ENCODE measurements around the gene OR1K1. TPM values are rescaled to one million over a fixed set of nuclear protein-coding genes. Genes with fewer than 3 reads are reported as not detected.

The OR1K1 gene, protein sequence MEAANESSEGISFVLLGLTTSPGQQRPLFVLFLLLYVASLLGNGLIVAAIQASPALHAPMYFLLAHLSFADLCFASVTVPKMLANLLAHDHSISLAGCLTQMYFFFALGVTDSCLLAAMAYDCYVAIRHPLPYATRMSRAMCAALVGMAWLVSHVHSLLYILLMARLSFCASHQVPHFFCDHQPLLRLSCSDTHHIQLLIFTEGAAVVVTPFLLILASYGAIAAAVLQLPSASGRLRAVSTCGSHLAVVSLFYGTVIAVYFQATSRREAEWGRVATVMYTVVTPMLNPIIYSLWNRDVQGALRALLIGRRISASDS
- not detected for total RNA-seq

DNA sequence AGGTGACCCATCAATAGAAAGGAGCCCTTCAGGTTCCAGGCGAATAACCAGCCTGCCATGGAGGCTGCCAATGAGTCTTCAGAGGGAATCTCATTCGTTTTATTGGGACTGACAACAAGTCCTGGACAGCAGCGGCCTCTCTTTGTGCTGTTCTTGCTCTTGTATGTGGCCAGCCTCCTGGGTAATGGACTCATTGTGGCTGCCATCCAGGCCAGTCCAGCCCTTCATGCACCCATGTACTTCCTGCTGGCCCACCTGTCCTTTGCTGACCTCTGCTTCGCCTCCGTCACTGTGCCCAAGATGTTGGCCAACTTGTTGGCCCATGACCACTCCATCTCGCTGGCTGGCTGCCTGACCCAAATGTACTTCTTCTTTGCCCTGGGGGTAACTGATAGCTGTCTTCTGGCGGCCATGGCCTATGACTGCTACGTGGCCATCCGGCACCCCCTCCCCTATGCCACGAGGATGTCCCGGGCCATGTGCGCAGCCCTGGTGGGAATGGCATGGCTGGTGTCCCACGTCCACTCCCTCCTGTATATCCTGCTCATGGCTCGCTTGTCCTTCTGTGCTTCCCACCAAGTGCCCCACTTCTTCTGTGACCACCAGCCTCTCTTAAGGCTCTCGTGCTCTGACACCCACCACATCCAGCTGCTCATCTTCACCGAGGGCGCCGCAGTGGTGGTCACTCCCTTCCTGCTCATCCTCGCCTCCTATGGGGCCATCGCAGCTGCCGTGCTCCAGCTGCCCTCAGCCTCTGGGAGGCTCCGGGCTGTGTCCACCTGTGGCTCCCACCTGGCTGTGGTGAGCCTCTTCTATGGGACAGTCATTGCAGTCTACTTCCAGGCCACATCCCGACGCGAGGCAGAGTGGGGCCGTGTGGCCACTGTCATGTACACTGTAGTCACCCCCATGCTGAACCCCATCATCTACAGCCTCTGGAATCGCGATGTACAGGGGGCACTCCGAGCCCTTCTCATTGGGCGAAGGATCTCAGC is at the start of gene OR1K1:
OR1K1 (plus strand) TSS at position 58 of the 995 bp plus-strand sequence; CDS start at position 58, 0 bp downstream.
- no peaks in the 10 kb centered on the region for H3K36me3 Mint-ChIP-seq (ENCODE audit: low read depth)
- no peak within 1 kb of the TSS for H3K27ac Mint-ChIP-seq
- H3K27me3 Mint-ChIP-seq (ENCODE audit: low read depth): no peaks in the 10 kb centered on the region
- CTCF ChIA-PET: no interaction called here
- POLR2A ChIA-PET: no interaction called here
- DNase-seq: no peak
- ATAC-seq: no peak
- H3K4me1 Mint-ChIP-seq (ENCODE audit: low read depth): no peaks in the 10 kb centered on the region
- H3K9me3 Mint-ChIP-seq (ENCODE audit: insufficient read depth): no peaks in the 10 kb centered on the region
- no peak within 1 kb of the TSS for H3K4me3 Mint-ChIP-seq

DNA sequence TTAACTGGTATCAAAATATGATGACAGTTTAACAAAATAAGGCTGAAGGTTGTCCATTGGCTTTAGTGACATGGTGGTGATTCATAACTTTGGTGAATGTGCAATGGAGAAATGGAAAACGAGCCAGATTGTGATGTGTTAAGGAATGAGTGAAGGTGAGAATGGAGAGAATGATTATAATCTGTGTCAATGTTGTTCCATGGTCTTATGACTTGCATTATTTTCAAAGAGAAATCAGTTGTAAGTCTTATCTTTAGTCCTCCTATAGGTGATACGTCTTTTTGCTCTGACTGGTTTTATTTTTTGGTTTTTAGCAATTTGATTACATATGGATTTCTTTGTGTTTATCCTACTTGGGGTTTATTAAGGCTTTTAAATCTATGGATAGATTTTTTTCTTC is 45.1 kb upstream of the OR1K1 start:
- CTCF ChIA-PET: no interaction called here
- Mint-ChIP-seq H3K36me3 (ENCODE audit: low read depth) (no peaks in the 10 kb centered on the region), H3K27ac (no peak overlapping the region), H3K4me1 (ENCODE audit: low read depth) (no peaks in the 10 kb centered on the region), H3K27me3 (ENCODE audit: low read depth) (peaks cover 2% of the 10 kb centered on the region), H3K9me3 (ENCODE audit: insufficient read depth) (peaks cover 15% of the 10 kb centered on the region), H3K4me3 (no peak overlapping the region)
- POLR2A ChIA-PET: no interaction called here
- DNase-seq: no peak
- ATAC-seq: no peak

DNA sequence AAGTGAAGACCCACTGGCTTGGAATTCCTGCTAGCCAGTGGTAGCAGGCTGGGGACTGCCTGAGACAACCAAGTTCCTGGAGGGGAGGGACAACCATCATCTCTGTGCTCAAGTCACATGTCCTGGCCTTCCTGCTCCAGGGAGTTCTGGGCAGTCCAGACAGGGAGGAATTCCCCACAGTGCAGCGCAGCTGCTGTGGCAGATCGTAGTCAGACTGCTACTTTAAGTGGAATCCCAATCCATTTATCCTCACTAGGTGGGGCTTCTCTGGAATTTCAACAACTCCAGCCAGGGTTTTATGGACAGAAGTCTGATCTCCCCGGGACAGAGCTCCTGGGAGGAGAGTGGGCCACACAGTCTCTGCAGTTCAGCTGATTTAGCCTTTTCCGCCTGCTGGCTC is 32.1 kb upstream of the OR1K1 start:
- H3K9me3 Mint-ChIP-seq (ENCODE audit: insufficient read depth): peaks cover 16% of the 10 kb centered on the region
- ATAC-seq (no peak), DNase-seq (no peak)
- no peak overlapping the region for H3K4me3 Mint-ChIP-seq
- POLR2A ChIA-PET: no interaction called here
- no peaks in the 10 kb centered on the region for H3K27me3 Mint-ChIP-seq (ENCODE audit: low read depth)
- H3K27ac Mint-ChIP-seq: no peak overlapping the region
- no peaks in the 10 kb centered on the region for H3K36me3 Mint-ChIP-seq (ENCODE audit: low read depth)
- CTCF ChIA-PET: no interaction called here
- no peaks in the 10 kb centered on the region for H3K4me1 Mint-ChIP-seq (ENCODE audit: low read depth)

DNA sequence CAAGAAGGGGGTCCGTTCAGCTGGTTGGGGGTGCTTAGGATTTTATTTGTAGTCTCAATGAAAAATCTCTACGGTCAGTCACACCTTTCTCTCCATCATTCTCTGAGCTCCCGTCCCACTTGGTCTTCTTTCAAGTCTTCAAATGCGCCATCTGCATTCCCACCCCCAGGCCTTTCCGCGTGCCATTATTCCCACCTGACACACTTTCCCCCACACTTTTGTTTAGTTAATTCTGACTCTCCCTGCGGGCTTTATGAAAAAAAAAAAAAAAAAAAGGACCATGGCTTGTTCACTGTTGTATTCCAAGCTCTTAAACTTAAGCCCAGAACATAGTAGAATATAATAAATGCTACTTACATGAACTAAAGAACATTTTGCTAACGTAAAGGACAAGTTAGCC is 22.9 kb upstream of the OR1K1 start:
- no peak overlapping the region for H3K4me3 Mint-ChIP-seq
- H3K4me1 Mint-ChIP-seq (ENCODE audit: low read depth): no peaks in the 10 kb centered on the region
- POLR2A ChIA-PET: no interaction called here

DNA sequence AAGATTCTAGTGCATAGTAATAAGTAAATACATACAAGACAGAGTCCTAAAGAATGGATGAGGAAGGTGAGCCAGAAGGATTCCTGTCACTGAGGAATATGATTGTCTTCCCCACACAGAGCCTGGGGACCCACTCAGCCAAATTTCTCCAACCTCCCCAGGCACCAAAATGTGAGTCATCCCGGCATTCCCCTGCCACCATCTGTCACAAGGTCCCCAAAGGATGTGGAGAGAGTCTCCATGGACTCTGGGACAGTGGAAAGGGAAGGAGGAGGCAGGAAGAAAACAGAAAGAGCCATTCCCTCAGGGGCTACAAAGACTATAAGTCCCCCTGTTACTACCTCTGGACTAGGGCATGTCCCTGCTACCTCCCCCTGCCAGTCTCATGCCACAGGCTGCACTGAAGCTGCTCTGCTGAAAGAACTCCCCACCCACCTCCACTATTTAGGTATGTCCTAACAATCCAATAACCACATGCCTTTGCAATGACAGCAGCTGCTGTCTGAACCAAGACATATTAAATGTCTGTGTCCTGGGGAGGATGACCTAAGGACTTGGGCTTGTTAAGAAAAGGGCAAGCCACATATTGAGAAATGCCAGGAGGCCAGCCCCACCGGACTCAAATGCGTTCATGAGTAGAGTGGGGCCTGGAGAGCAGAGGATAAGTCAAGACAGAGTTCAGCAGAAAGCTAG is 21.8 kb upstream of the OR1K1 start:
- DNase-seq: no peak
- H3K9me3 Mint-ChIP-seq (ENCODE audit: insufficient read depth): no peaks in the 10 kb centered on the region
- ATAC-seq: no peak
- CTCF ChIA-PET: no interaction called here
- H3K36me3 Mint-ChIP-seq (ENCODE audit: low read depth): no peaks in the 10 kb centered on the region
- POLR2A ChIA-PET: no interaction called here
- no peak overlapping the region for H3K27ac Mint-ChIP-seq
- H3K4me3 Mint-ChIP-seq: no peak overlapping the region
- H3K27me3 Mint-ChIP-seq (ENCODE audit: low read depth): peaks cover 5% of the 10 kb centered on the region
- no peaks in the 10 kb centered on the region for H3K4me1 Mint-ChIP-seq (ENCODE audit: low read depth)

More for the DNA sequence above, 22.9 kb upstream of the OR1K1 start:
- Mint-ChIP-seq H3K27ac (no peak overlapping the region), H3K36me3 (ENCODE audit: low read depth) (no peaks in the 10 kb centered on the region), H3K9me3 (ENCODE audit: insufficient read depth) (no peaks in the 10 kb centered on the region), H3K27me3 (ENCODE audit: low read depth) (peaks cover 5% of the 10 kb centered on the region)
- ATAC-seq (no peak), DNase-seq (no peak)
- CTCF ChIA-PET: no interaction called here

DNA sequence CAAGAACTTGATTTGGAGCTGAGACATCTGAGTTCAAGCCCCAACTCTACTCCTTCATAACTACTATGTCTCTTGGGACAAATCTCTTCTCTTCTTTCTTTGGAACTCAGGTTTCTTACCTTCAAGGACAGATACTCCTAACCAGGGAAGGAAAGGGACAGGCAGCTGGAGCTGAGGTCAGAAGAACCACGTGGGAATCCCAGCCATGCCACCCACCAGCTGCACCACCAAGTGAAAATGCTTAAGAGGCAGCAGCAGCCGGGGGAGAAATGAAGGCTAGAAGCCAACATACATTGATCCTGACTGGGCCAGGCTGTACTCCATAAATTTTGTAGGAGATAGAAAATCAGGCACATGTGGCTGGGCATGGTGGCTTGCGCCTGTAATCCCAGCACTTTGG is 20.7 kb upstream of the OR1K1 start:
- H3K27ac Mint-ChIP-seq: no peak overlapping the region
- no peaks in the 10 kb centered on the region for H3K4me1 Mint-ChIP-seq (ENCODE audit: low read depth)
- ATAC-seq: no peak
- H3K9me3 Mint-ChIP-seq (ENCODE audit: insufficient read depth): no peaks in the 10 kb centered on the region
- CTCF ChIA-PET: no interaction called here
- H3K4me3 Mint-ChIP-seq: no peak overlapping the region
- no peak for DNase-seq
- H3K36me3 Mint-ChIP-seq (ENCODE audit: low read depth): no peaks in the 10 kb centered on the region
- POLR2A ChIA-PET: no interaction called here
- H3K27me3 Mint-ChIP-seq (ENCODE audit: low read depth): peaks cover 3% of the 10 kb centered on the region

DNA sequence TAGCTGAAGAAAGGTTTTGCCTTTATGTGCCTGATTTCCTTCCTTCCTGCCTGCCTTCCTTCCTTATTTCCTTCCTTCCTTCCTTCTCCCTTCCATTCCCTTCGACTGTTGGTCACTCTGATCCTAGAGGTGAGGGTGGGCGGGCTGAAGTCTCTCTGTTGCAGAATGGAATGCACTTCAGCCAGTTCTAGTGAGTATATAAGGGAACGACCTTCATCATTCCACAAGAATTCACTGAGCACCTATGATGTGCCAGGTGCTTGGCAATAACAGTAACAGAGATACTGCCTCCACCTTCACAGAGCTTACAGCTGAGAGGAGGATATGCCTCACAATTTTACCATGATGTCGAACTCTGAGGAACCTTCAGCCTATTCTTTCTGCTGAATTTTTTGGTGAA is 19.9 kb upstream of the OR1K1 start:
- no peaks in the 10 kb centered on the region for H3K36me3 Mint-ChIP-seq (ENCODE audit: low read depth)
- no peaks in the 10 kb centered on the region for H3K4me1 Mint-ChIP-seq (ENCODE audit: low read depth)
- POLR2A ChIA-PET: no interaction called here
- H3K4me3 Mint-ChIP-seq: no peak overlapping the region
- ATAC-seq: no peak
- no peaks in the 10 kb centered on the region for H3K9me3 Mint-ChIP-seq (ENCODE audit: insufficient read depth)
- CTCF ChIA-PET: no interaction called here
- H3K27me3 Mint-ChIP-seq (ENCODE audit: low read depth): peaks cover 3% of the 10 kb centered on the region
- no peak overlapping the region for H3K27ac Mint-ChIP-seq
- DNase-seq: no peak

DNA sequence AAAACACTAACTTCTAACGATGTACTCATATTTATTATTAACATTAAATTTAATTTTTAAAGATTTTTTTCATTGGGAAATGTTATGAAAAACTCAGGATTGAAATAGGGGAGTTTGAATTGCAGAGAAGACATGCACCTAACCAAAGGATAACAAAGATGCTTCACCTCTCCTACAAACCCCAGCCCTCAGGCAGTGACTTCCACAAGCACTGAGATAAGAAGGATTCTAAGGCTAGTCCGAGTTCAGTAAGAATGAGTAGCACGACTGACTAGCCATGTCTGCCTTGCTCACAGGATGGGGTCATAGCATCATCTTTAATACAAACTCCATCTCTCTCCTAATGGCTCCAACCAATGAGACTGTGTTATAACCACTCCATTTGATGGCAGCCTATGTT is 18.3 kb upstream of the OR1K1 start:
- DNase-seq (no peak), ATAC-seq (no peak)
- Mint-ChIP-seq H3K9me3 (ENCODE audit: insufficient read depth) (no peaks in the 10 kb centered on the region), H3K4me1 (ENCODE audit: low read depth) (no peaks in the 10 kb centered on the region), H3K27ac (no peak overlapping the region), H3K36me3 (ENCODE audit: low read depth) (no peaks in the 10 kb centered on the region), H3K4me3 (no peak overlapping the region), H3K27me3 (ENCODE audit: low read depth) (peaks cover 3% of the 10 kb centered on the region)
- POLR2A ChIA-PET: no interaction called here
- CTCF ChIA-PET: no interaction called here

DNA sequence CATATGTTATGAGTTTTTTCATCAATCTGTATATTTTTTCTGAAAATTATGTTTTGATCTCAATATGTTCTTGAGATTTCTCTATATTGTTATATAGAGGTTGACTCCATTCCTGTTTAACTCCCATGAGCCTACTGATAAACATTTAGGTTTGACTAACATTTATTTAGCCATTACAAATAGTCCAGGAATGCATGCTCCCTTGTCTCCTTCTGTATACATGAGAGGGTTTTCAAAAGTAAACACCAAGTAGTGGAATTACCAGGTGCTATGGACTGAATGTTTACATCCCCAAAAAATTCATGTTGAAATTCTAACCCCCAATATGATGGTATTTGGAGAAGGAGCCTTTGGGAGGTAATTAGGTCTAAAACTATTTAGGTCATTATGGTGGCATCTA is 14.7 kb upstream of the OR1K1 start:
- H3K36me3 Mint-ChIP-seq (ENCODE audit: low read depth): no peaks in the 10 kb centered on the region
- H3K9me3 Mint-ChIP-seq (ENCODE audit: insufficient read depth): no peaks in the 10 kb centered on the region
- DNase-seq (no peak), ATAC-seq (no peak)
- no peak overlapping the region for H3K27ac Mint-ChIP-seq
- no peak overlapping the region for H3K4me3 Mint-ChIP-seq
- no peaks in the 10 kb centered on the region for H3K4me1 Mint-ChIP-seq (ENCODE audit: low read depth)
- no peaks in the 10 kb centered on the region for H3K27me3 Mint-ChIP-seq (ENCODE audit: low read depth)
- ChIA-PET POLR2A (no interaction called here), CTCF (no interaction called here)

DNA sequence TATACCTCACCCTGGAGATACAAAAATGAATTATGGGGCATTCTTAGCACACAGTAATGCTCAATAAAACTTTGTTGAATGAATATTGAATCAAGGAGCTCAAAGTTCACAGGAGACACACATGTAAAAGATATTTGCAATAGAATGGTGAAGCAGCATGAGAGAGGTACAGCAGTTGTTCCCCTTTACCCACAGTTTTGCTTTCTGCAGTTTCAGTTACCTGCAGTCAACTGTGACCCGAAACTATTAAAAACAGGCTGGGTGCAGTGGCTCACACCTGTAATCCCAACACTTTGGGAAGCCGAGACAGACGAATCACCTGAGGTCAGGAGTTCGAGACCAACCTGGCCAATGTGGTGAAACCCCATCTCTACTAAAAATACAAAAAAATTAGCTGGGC is 13.6 kb upstream of the OR1K1 start:
- H3K27me3 Mint-ChIP-seq (ENCODE audit: low read depth): no peaks in the 10 kb centered on the region
- no peak overlapping the region for H3K27ac Mint-ChIP-seq
- POLR2A ChIA-PET: no interaction called here
- no peaks in the 10 kb centered on the region for H3K4me1 Mint-ChIP-seq (ENCODE audit: low read depth)
- no peak for ATAC-seq
- DNase-seq: no peak
- H3K9me3 Mint-ChIP-seq (ENCODE audit: insufficient read depth): no peaks in the 10 kb centered on the region
- CTCF ChIA-PET: no interaction called here
- H3K4me3 Mint-ChIP-seq: no peak overlapping the region
- no peaks in the 10 kb centered on the region for H3K36me3 Mint-ChIP-seq (ENCODE audit: low read depth)

DNA sequence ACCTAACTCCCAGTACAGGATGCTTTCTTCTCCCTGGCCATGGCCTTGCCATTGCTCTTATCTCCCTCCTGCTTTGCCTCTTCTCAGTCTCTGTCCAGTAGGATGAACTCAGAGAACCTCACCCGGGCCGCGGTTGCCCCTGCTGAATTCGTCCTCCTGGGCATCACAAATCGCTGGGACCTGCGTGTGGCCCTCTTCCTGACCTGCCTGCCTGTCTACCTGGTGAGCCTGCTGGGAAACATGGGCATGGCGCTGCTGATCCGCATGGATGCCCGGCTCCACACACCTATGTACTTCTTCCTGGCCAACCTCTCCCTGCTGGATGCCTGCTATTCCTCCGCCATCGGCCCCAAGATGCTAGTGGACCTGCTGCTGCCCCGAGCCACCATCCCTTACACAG is 11.1 kb upstream of the OR1K1 start, which contains the start of gene OR5C1:
OR5C1 (plus strand) TSS at position 103 of the 400 bp plus-strand sequence; CDS start at position 103, 0 bp downstream.
- ChIA-PET CTCF (interaction anchor here (1.0 kb wide), 1 partner anchor 20 kb away, joined by 4 read pairs; no protein-coding TSS in a partner anchor), POLR2A (no interaction called here)
- ATAC-seq (no peak), DNase-seq (no peak)
- Mint-ChIP-seq H3K4me3 (no peak within 1 kb of the TSS), H3K27ac (no peak within 1 kb of the TSS), H3K36me3 (ENCODE audit: low read depth) (no peaks in the 10 kb centered on the region), H3K27me3 (ENCODE audit: low read depth) (no peaks in the 10 kb centered on the region), H3K9me3 (ENCODE audit: insufficient read depth) (no peaks in the 10 kb centered on the region), H3K4me1 (ENCODE audit: low read depth) (no peaks in the 10 kb centered on the region)
